SU-DHL-6 (cell line): ENCODE results near the gene INPP4B.

Source experiments
- EZH2phosphoT487 ChIP-seq: fragments of 200-600 bp; sonication (generic), shearing (Covaris generic); conservative IDR thresholded peaks from 2 replicates; pipeline ENCODE4 v1.6.1; 2018; ENCODE audit warnings: mild to moderate bottlenecking, antibody characterized with exemption, low read length, moderate library complexity, mixed read lengths
- TF ChIP-seq, protein P1 (sequence below): fragments of 200-600 bp; sonication (generic); IDR thresholded peaks from one replicate; pipeline ENCODE4 v1.5.1; 2017; ENCODE audit warnings: antibody characterized with exemption, mild to moderate bottlenecking, low read length, moderate library complexity; ENCODE audit not compliant: insufficient read depth, poor library complexity, severe bottlenecking

GRCh38 chr4:142818031-142818430 is 28.1 kb downstream of the INPP4B start:
- TF ChIP-seq, protein P1, sequence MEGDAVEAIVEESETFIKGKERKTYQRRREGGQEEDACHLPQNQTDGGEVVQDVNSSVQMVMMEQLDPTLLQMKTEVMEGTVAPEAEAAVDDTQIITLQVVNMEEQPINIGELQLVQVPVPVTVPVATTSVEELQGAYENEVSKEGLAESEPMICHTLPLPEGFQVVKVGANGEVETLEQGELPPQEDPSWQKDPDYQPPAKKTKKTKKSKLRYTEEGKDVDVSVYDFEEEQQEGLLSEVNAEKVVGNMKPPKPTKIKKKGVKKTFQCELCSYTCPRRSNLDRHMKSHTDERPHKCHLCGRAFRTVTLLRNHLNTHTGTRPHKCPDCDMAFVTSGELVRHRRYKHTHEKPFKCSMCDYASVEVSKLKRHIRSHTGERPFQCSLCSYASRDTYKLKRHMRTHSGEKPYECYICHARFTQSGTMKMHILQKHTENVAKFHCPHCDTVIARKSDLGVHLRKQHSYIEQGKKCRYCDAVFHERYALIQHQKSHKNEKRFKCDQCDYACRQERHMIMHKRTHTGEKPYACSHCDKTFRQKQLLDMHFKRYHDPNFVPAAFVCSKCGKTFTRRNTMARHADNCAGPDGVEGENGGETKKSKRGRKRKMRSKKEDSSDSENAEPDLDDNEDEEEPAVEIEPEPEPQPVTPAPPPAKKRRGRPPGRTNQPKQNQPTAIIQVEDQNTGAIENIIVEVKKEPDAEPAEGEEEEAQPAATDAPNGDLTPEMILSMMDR: no peak
- TF ChIP-seq EZH2phosphoT487: no peak
